MV-4-11 (cell line): ENCODE results near the gene GFM2.
"Not testable (repeated sequence)": the region's sequence is repeated elsewhere in the genome, so short reads cannot be mapped to it uniquely, and the experiment has no call there.

Experiments used
- DNase-seq: peaks from one replicate; lab custom pipeline; 2025; lab: John Stamatoyannopoulos, UW

Gene GFM2

GRCh38 chr5:74717596-74717995 is 49.3 kb downstream of the GFM2 start:
- DNase-seq = no peak

GRCh38 chr5:74693191-74693590 is 73.7 kb downstream of the GFM2 start:
- no peak for DNase-seq

- DNase-seq = no peak
These were observed 79.8 kb downstream of the GFM2 start for GRCh38 chr5:74686962-74687751.

GRCh38 chr5:74685979-74686631 is 80.8 kb downstream of the GFM2 start:
- DNase-seq = no peak

- peak; percentile 67 for DNase-seq
These were observed 81.7 kb downstream of the GFM2 start, which contains the start of gene HEXB for GRCh38 chr5:74684900-74685851. Gene HEXB (plus strand): TSS chr5:74685233. CDS start chr5:74685261, 28 bp downstream.

- no peak for DNase-seq
These were observed 87.0 kb downstream of the GFM2 start for GRCh38 chr5:74679966-74680365.

GRCh38 chr5:74679300-74679699 is 87.6 kb downstream of the GFM2 start:
- not testable (repeated sequence) for DNase-seq

GRCh38 chr5:74678123-74678522 is 88.8 kb downstream of the GFM2 start:
- DNase-seq = not testable (repeated sequence)

- DNase-seq = not testable (repeated sequence)
These were observed 90.5 kb downstream of the GFM2 start for GRCh38 chr5:74676466-74676865.

GRCh38 chr5:74673011-74673790 is 93.7 kb downstream of the GFM2 start:
- DNase-seq = peak; percentile 53

- no peak for DNase-seq
These were observed 94.6 kb downstream of the GFM2 start for GRCh38 chr5:74672215-74672877.
